OCI-LY7 (cell line): ENCODE results near the gene SYVN1.

Source experiments
- EZH2phosphoT487 ChIP-seq: fragments of 200-600 bp; sonication (generic); IDR thresholded peaks from 2 replicates; pipeline ENCODE4 v1.6.1; 2018; ENCODE audit warnings: low read depth, borderline replicate concordance, mild to moderate bottlenecking, mixed run types, antibody characterized with exemption, low read length, moderate library complexity, mixed read lengths
- TF ChIP-seq, protein P1 (sequence below): fragments of 200-600 bp; sonication (generic); conservative IDR thresholded peaks from 2 replicates; pipeline ENCODE4 v1.5.1; 2014; ENCODE audit warnings: mild to moderate bottlenecking, antibody characterized with exemption, low read length, moderate library complexity, mixed read lengths

DNA sequence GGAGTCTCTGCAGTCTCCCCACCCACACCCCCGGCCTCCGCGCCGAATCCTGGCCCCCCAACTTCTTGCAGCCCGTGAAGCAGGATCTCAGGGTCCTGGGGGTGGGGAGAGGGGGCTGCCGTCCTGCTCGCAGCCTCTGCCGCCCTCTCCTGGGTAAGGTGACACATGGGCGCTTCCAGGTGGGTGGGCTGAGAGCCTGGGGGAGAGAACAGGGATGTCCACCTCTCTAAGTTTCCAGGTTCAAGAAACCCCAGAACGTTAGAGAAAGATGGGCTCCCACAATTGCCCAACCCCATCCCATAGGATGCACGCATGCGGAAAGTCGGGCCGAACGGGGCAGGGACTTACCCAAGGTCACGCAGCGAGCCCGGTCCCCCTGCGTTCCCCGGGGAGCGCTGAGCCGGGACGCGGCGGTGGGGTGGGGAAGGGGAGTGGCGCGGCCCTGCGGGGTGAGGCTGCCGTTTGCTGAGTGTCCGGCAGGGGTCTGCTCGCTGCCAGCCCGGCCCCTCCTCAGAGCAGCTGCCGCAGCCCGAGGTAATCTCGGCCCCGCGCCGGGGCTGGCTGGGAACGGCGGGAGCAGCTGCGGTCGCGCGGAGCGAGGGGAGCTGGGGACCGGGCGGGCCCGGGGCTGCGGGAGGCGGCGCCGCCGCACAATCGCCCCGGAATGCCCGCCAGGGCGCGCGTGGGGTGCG, 46.7 kb upstream of the SYVN1 start:
- TF ChIP-seq, protein P1, sequence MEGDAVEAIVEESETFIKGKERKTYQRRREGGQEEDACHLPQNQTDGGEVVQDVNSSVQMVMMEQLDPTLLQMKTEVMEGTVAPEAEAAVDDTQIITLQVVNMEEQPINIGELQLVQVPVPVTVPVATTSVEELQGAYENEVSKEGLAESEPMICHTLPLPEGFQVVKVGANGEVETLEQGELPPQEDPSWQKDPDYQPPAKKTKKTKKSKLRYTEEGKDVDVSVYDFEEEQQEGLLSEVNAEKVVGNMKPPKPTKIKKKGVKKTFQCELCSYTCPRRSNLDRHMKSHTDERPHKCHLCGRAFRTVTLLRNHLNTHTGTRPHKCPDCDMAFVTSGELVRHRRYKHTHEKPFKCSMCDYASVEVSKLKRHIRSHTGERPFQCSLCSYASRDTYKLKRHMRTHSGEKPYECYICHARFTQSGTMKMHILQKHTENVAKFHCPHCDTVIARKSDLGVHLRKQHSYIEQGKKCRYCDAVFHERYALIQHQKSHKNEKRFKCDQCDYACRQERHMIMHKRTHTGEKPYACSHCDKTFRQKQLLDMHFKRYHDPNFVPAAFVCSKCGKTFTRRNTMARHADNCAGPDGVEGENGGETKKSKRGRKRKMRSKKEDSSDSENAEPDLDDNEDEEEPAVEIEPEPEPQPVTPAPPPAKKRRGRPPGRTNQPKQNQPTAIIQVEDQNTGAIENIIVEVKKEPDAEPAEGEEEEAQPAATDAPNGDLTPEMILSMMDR, result peak; percentile 89
- no peak for TF ChIP-seq EZH2phosphoT487
